22Rv1 (cell line): ENCODE measurements around the gene SPDL1.

Experiments
- ZFX ChIP-seq: fragments of 450-650 bp; IDR thresholded peaks from 2 replicates; pipeline ENCODE4 v1.6.1; 2017; ENCODE audit warnings: antibody characterized with exemption, borderline replicate concordance
- TF ChIP-seq, protein P1 (sequence below): fragments of 450-650 bp; IDR thresholded peaks from 2 replicates; pipeline ENCODE4 v1.5.1; 2017; ENCODE audit warnings: mild to moderate bottlenecking

GRCh38 chr5:169547508-169547907 is 36.1 kb upstream of the SPDL1 start:
- TF ChIP-seq, protein P1, sequence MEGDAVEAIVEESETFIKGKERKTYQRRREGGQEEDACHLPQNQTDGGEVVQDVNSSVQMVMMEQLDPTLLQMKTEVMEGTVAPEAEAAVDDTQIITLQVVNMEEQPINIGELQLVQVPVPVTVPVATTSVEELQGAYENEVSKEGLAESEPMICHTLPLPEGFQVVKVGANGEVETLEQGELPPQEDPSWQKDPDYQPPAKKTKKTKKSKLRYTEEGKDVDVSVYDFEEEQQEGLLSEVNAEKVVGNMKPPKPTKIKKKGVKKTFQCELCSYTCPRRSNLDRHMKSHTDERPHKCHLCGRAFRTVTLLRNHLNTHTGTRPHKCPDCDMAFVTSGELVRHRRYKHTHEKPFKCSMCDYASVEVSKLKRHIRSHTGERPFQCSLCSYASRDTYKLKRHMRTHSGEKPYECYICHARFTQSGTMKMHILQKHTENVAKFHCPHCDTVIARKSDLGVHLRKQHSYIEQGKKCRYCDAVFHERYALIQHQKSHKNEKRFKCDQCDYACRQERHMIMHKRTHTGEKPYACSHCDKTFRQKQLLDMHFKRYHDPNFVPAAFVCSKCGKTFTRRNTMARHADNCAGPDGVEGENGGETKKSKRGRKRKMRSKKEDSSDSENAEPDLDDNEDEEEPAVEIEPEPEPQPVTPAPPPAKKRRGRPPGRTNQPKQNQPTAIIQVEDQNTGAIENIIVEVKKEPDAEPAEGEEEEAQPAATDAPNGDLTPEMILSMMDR = no peak
- no peak for TF ChIP-seq ZFX
